Lung (tissue), 12 donors: ENCODE measurements around the gene SCRN2. TPM values are rescaled to one million over a fixed set of nuclear protein-coding genes. Genes with fewer than 3 reads are reported as not detected.

ENCODE experiments used
- ATAC-seq: fragments of 200-7000 bp; cut with Tn5 transposase; one replicate; pipeline ENCODE4 v1.9.1; 2020; ENCODE audit warnings: moderate number of reproducible peaks; ENCODE audit not compliant: insufficient read depth, low FRiP score
- DNase-seq, 3 donors: peaks; one replicate each; pipeline ENCODE4 v3.0.0-alpha.2; 2013 to 2017
- H3K27ac ChIP-seq, 2 donors: one replicate each; pipeline ENCODE4 v1.5.1; 2013; ENCODE audit warnings: mild to moderate bottlenecking in 2 of 2, moderate library complexity in 2 of 2, control low read depth in 1 of 2, inconsistent platforms in 1 of 2, low read depth in 1 of 2, low read length in 1 of 2
- H3K27me3 ChIP-seq, 3 donors: one replicate each; pipeline ENCODE4 v1.5.1; 2013; ENCODE audit warnings: low read length in 2 of 3; ENCODE audit not compliant: control insufficient read depth in 3 of 3, insufficient read depth in 3 of 3
- H3K36me3 ChIP-seq, 4 donors: one replicate each; pipeline ENCODE4 v1.5.1; 2013; ENCODE audit warnings: low read length in 4 of 4, mild to moderate bottlenecking in 1 of 4, moderate library complexity in 1 of 4; ENCODE audit not compliant: control insufficient read depth in 4 of 4, insufficient read depth in 4 of 4
- H3K4me1 ChIP-seq, 5 donors: one replicate each; pipeline ENCODE4 v1.5.1; 2013; ENCODE audit warnings: low read length in 5 of 5, mild to moderate bottlenecking in 2 of 5, moderate library complexity in 1 of 5; ENCODE audit not compliant: control insufficient read depth in 5 of 5, insufficient read depth in 5 of 5
- H3K4me3 ChIP-seq: one replicate; pipeline ENCODE4 v1.5.1; 2013; ENCODE audit warnings: mild to moderate bottlenecking, control low read depth, moderate library complexity
- H3K9ac ChIP-seq, 2 donors: one replicate each; pipeline ENCODE4 v1.5.1; 2013; ENCODE audit warnings: low read length in 2 of 2, control low read depth in 1 of 2; ENCODE audit not compliant: insufficient read depth in 1 of 2
- H3K9me3 ChIP-seq, 4 donors: one replicate each; pipeline ENCODE4 v1.5.1; 2013; ENCODE audit warnings: low read length in 3 of 4, mild to moderate bottlenecking in 1 of 4, moderate library complexity in 1 of 4; ENCODE audit not compliant: control insufficient read depth in 4 of 4, insufficient read depth in 3 of 4
- CTCF ChIP-seq: IDR thresholded peaks from 2 replicates; pipeline ENCODE4 v1.5.1; 2012; ENCODE audit warnings: mild to moderate bottlenecking; ENCODE audit errors: control extremely low read depth, extremely low read depth
- WGBS, 2 donors: extraction: QIAGEN DNeasy Blood & Tissue Kit; methylation state at CpG; one replicate each; pipeline ENCODE4 v1.1.7; 2013; 5-methylcytosine and 5-hydroxymethylcytosine counted together
- polyA plus RNA-seq, 2 donors: library from polyadenylated mRNA; stranded (reverse); fragments of 200-250 nt; gene quantifications; one replicate each; pipeline ENCODE4 v1.2.1, GENCODE V29; 2013
- total RNA-seq, 2 donors: library from RNA; depleted of rRNA in 1 of 2; stranded (reverse); fragments of >200 nt in 1 of 2; gene quantifications; one replicate each; pipeline ENCODE4 v1.2.1, GENCODE V29; 2014 to 2021
- donor health status: control.
- donor health status: control.
- donor health status: Bipolar disorder and iron deficiency.
- donor health status: healthy.
- donor health status: DM: yes; HTN: yes; CAD: no.

Gene SCRN2
- total and polyA plus RNA-seq, 4 donors, result 22.8 to 61.7 (median 32.2) TPM

- Histone ChIP-seq H3K27me3 (peaks cover 0 to 7% (median 5%) of the 10 kb centered on the region in 3 donors), H3K4me1 (peaks cover 0 to 64% (median 23%) of the 10 kb centered on the region in 5 donors), H3K36me3 (peaks cover 0 to 13% (median 6%) of the 10 kb centered on the region in 4 donors), H3K9me3 (no peaks in the 10 kb centered on the region), H3K9ac (peak overlapping the region in 1 of 2 donors; percentile 35), H3K27ac (peak overlapping the region in 1 of 2 donors; percentile 17), H3K4me3 (no peak overlapping the region)
- DNase-seq, result no peak
- TF ChIP-seq CTCF, result no peak
- ATAC-seq, result no peak
- WGBS, 2 donors, result 70 to 72% methylated on average over 16 of the region's 16 CpGs
These were observed 617 bp upstream of the SCRN2 start for GRCh38 chr17:47841488-47842291.

GRCh38 chr17:47840001-47840741 lies 902 bp downstream of the SCRN2 start:
- Histone ChIP-seq H3K4me1 (peaks cover 0 to 49% (median 15%) of the 10 kb centered on the region in 5 donors), H3K36me3 (peaks cover 0 to 21% (median 6%) of the 10 kb centered on the region in 4 donors), H3K27ac (peak overlapping the region in 1 of 2 donors; percentile 29), H3K27me3 (no peaks in the 10 kb centered on the region), H3K9me3 (no peaks in the 10 kb centered on the region), H3K9ac (peak overlapping the region; percentile 31 to 37), H3K4me3 (peak overlapping the region; percentile 55)
- no peak for DNase-seq
- ATAC-seq, result no peak
- no peak for TF ChIP-seq CTCF
- 38 to 47% methylated on average over 17 of the region's 17 CpGs for WGBS, 2 donors

- Histone ChIP-seq H3K4me3 (no peak overlapping the region), H3K4me1 (peaks cover 0 to 38% (median 6%) of the 10 kb centered on the region in 5 donors), H3K9ac (no peak overlapping the region), H3K27ac (no peak overlapping the region), H3K36me3 (peaks cover 0 to 21% (median 6%) of the 10 kb centered on the region in 4 donors), H3K27me3 (no peaks in the 10 kb centered on the region), H3K9me3 (no peaks in the 10 kb centered on the region)
- DNase-seq (no peak), ATAC-seq (no peak)
- TF ChIP-seq CTCF, result no peak
- 92% methylated on average over 5 of the region's 5 CpGs for WGBS, 2 donors
These were observed 2.0 kb downstream of the SCRN2 start for GRCh38 chr17:47839071-47839470.
